GM23338 (cell line): ENCODE results near the gene SMYD3. TPM values are rescaled to one million over a fixed set of nuclear protein-coding genes. Genes with fewer than 3 reads are reported as not detected.
A peak's percentile ranks its signal among the peaks of the same experiment; 100 is the strongest.

Experiments
- ATAC-seq: fragments of 200-7000 bp; cut with Tn5 transposase; 3 replicates; pipeline ENCODE4 v1.9.1; 2020
- DNase-seq: peaks from one replicate; pipeline ENCODE4 v3.0.0-alpha.2; 2015; ENCODE audit warnings: low spot score
- H2AFZ ChIP-seq: fragments of 200-600 bp; sonication (generic); 2 replicates; pipeline ENCODE4 v1.8.0; 2016; ENCODE audit warnings: antibody characterized with exemption, mild to moderate bottlenecking, moderate library complexity
- H3F3A ChIP-seq: fragments of 200-600 bp; sonication (generic); replicated peaks from 2 replicates; pipeline ENCODE4 v1.8.0; 2017; ENCODE audit warnings: antibody characterized with exemption, mixed run types, low read depth
- H3K27ac ChIP-seq: fragments of 200-600 bp; sonication (generic); 2 replicates; pipeline ENCODE4 v1.6.1; 2016; ENCODE audit warnings: low read depth
- H3K27me3 ChIP-seq: fragments of 200-600 bp; sonication (generic); 2 replicates; pipeline ENCODE4 v1.8.0; 2016; ENCODE audit warnings: mild to moderate bottlenecking, mixed run types, moderate library complexity; ENCODE audit not compliant: insufficient read depth
- H3K36me3 ChIP-seq: fragments of 200-600 bp; sonication (generic); 2 replicates; pipeline ENCODE4 v1.8.0; 2016; ENCODE audit warnings: mild to moderate bottlenecking; ENCODE audit not compliant: insufficient read depth
- H3K4me1 ChIP-seq: fragments of 200-600 bp; sonication (generic); 2 replicates; pipeline ENCODE4 v1.8.0; 2016; ENCODE audit warnings: mild to moderate bottlenecking, moderate library complexity; ENCODE audit not compliant: insufficient read depth
- H3K4me2 ChIP-seq: fragments of 200-600 bp; sonication (generic); 2 replicates; pipeline ENCODE4 v1.7.1; 2017; ENCODE audit warnings: mixed run types
- H3K4me3 ChIP-seq: fragments of 200-600 bp; sonication (generic); 2 replicates; pipeline ENCODE4 v1.6.1; 2016; ENCODE audit warnings: mixed run types
- H3K79me2 ChIP-seq: fragments of 200-600 bp; sonication (generic); replicated peaks from 2 replicates; pipeline ENCODE4 v1.8.0; 2017; ENCODE audit warnings: mild to moderate bottlenecking; ENCODE audit not compliant: insufficient read depth
- H3K9me2 ChIP-seq: fragments of 200-600 bp; sonication (generic); 2 replicates; pipeline ENCODE4 v1.8.0; 2017; ENCODE audit not compliant: insufficient read depth
- H4K20me1 ChIP-seq: fragments of 200-600 bp; sonication (generic); replicated peaks from 2 replicates; pipeline ENCODE4 v1.8.0; 2017; ENCODE audit warnings: mild to moderate bottlenecking; ENCODE audit not compliant: insufficient read depth
- H3K27ac Mint-ChIP-seq: 2 replicates; pipeline ENCODE4 v1.8.0; 2020; ENCODE audit warnings: inconsistent platforms, mild to moderate bottlenecking, moderate library complexity, mixed read lengths
- H3K27me3 Mint-ChIP-seq: 3 replicates; pipeline ENCODE4 v1.8.0; 2022; ENCODE audit warnings: low read depth, mild to moderate bottlenecking, moderate library complexity, mixed read lengths, inconsistent platforms; ENCODE audit not compliant: insufficient read depth, poor library complexity
- H3K36me3 Mint-ChIP-seq: 3 replicates; pipeline ENCODE4 v1.8.0; 2021; ENCODE audit warnings: low read depth, mild to moderate bottlenecking, inconsistent platforms, moderate library complexity, mixed read lengths
- H3K4me1 Mint-ChIP-seq: 3 replicates; pipeline ENCODE4 v1.8.0; 2020; ENCODE audit warnings: mild to moderate bottlenecking, inconsistent platforms, mixed read lengths
- H3K4me3 Mint-ChIP-seq: 3 replicates; pipeline ENCODE4 v1.8.0; 2021; ENCODE audit warnings: moderate library complexity, mild to moderate bottlenecking, inconsistent platforms, mixed read lengths
- H3K9me3 Mint-ChIP-seq: 3 replicates; pipeline ENCODE4 v1.8.0; 2020; ENCODE audit warnings: moderate library complexity, mild to moderate bottlenecking, inconsistent platforms, mixed read lengths
- EZH2 ChIP-seq: fragments of 200-600 bp; sonication (generic); IDR thresholded peaks from one replicate; pipeline ENCODE4 v1.8.0; 2017; ENCODE audit warnings: antibody characterized with exemption, mild to moderate bottlenecking, low read depth; ENCODE audit not compliant: unreplicated experiment
- JUNB ChIP-seq: IDR thresholded peaks from one replicate; pipeline ENCODE4 v1.6.1; 2016; ENCODE audit warnings: antibody characterized with exemption; ENCODE audit not compliant: unreplicated experiment
- ZNF331 ChIP-seq: fragments of 250-450 bp; sonication (Bioruptor Pico); IDR thresholded peaks from 2 replicates; pipeline ENCODE4 v1.5.0; 2020; ENCODE audit warnings: low read depth, mild to moderate bottlenecking, moderate library complexity
- polyA plus RNA-seq: library from polyadenylated mRNA; unstranded; fragments of >200 nt; fragmentation: Nextera tagmentation; extraction: Ambion mirVana; gene quantifications from 2 replicates; pipeline ENCODE4 v1.2.1, GENCODE V29; 2016
- total RNA-seq: library from RNA; depleted of rRNA; stranded (reverse); fragments of >200 nt; shearing (Covaris generic); gene quantifications from 2 replicates; pipeline ENCODE4 v1.2.3, GENCODE V29; 2014
- TF ChIP-seq, protein P1 (sequence below), 2 experiments: fragments of 200-600 bp in 1 of 2; sonication (generic) in 1 of 2; conservative IDR thresholded peaks; 2 replicates each; pipeline versions ENCODE4 v1.5.1 to v1.6.1; 2016 to 2017; ENCODE audit warnings: antibody characterized with exemption in 2 of 2, low read depth in 2 of 2, mild to moderate bottlenecking in 2 of 2, moderate library complexity in 1 of 2

SMYD3 gene
- total and polyA plus RNA-seq, 2 experiments from 2014 or later = 31.8 to 34.4 TPM

DNA sequence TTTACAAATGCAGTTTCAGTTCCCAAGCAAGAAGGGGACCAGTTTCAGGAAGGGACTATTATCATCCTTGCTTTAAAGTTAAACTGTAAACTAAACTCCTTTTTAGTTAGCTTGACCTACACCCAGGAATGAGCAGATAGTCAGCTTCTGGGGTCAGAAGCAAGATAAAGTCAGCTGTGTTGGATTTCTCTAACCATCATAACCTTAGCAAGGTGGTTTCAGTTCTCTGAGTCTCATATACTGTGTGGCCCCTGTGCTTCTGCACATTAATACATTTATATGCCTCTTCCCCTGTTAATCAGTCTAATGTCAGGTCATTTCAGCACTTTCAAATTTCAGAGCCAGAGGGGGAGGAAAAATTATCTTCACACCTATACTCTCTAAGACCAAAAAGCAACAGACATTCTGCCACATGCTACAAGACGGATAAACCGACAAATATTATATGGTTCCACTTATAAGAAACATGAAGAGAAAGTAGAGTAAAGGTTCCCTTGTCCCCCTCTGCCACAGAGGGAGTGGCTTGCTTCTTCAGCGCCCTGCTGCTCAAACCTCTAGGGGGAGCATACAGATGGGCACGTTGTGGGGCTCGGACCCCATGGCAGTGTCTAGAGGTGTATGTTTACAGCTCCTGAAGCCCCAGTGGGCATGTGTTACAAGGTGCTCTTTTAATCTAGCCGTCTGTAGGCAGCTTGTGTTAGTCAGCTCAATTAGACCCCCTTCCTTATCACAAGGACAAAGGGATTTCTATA is 89.1 kb downstream of the SMYD3 start:
- Histone ChIP-seq H3K9me2 (no peaks in the 10 kb centered on the region), H3K4me2 (no peak overlapping the region), H2AFZ (no peak overlapping the region), H3K27ac (no peak overlapping the region), H3K4me3 (no peak overlapping the region), H4K20me1 (no peaks in the 10 kb centered on the region), H3K79me2 (peaks cover 8% of the 10 kb centered on the region; the same call in 1 of the 2 replicates), H3F3A (no peaks in the 10 kb centered on the region), H3K36me3 (no peaks in the 10 kb centered on the region), H3K27me3 (no peaks in the 10 kb centered on the region), H3K4me1 (no peaks in the 10 kb centered on the region)
- ATAC-seq (peak; percentile 77), DNase-seq (peak; percentile 28)
- H3K36me3 Mint-ChIP-seq = peaks cover 8% of the 10 kb centered on the region; the same call in 1 of the 3 replicates
- no peak overlapping the region for H3K27ac Mint-ChIP-seq
- no peaks in the 10 kb centered on the region; the same call in 2 of the 3 replicates for H3K4me1 Mint-ChIP-seq
- no peaks in the 10 kb centered on the region for H3K9me3 Mint-ChIP-seq
- peaks cover 1% of the 10 kb centered on the region for H3K27me3 Mint-ChIP-seq
- TF ChIP-seq, protein P1, sequence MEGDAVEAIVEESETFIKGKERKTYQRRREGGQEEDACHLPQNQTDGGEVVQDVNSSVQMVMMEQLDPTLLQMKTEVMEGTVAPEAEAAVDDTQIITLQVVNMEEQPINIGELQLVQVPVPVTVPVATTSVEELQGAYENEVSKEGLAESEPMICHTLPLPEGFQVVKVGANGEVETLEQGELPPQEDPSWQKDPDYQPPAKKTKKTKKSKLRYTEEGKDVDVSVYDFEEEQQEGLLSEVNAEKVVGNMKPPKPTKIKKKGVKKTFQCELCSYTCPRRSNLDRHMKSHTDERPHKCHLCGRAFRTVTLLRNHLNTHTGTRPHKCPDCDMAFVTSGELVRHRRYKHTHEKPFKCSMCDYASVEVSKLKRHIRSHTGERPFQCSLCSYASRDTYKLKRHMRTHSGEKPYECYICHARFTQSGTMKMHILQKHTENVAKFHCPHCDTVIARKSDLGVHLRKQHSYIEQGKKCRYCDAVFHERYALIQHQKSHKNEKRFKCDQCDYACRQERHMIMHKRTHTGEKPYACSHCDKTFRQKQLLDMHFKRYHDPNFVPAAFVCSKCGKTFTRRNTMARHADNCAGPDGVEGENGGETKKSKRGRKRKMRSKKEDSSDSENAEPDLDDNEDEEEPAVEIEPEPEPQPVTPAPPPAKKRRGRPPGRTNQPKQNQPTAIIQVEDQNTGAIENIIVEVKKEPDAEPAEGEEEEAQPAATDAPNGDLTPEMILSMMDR (conservative IDR thresholded peaks at IDR 0.05; ENCODE audit: low read depth in 2 of 2) = peak; percentile 42 to 46
- no peak for TF ChIP-seq EZH2
- no peak overlapping the region for H3K4me3 Mint-ChIP-seq

- Histone ChIP-seq H3F3A (no peaks in the 10 kb centered on the region), H3K4me3 (no peak overlapping the region), H3K27ac (no peak overlapping the region), H3K4me2 (no peak overlapping the region), H3K36me3 (no peaks in the 10 kb centered on the region), H3K79me2 (peaks cover 8% of the 10 kb centered on the region), H3K9me2 (no peaks in the 10 kb centered on the region), H3K27me3 (no peaks in the 10 kb centered on the region), H3K4me1 (no peaks in the 10 kb centered on the region), H2AFZ (no peak overlapping the region), H4K20me1 (no peaks in the 10 kb centered on the region)
- H3K9me3 Mint-ChIP-seq = no peaks in the 10 kb centered on the region
- TF ChIP-seq JUNB (no peak), ZNF331 (CRISPR knock-in tag) (no peak)
- TF ChIP-seq, protein P1 (conservative IDR thresholded peaks at IDR 0.05; ENCODE audit: low read depth in 2 of 2) = no peak
- ATAC-seq (no peak), DNase-seq (no peak)
- peaks cover 9% of the 10 kb centered on the region; the same call in 2 of the 3 replicates for H3K36me3 Mint-ChIP-seq
- no peaks in the 10 kb centered on the region; the same call in 2 of the 3 replicates for H3K4me1 Mint-ChIP-seq
- no peak overlapping the region for H3K27ac Mint-ChIP-seq
- peaks cover 1% of the 10 kb centered on the region for H3K27me3 Mint-ChIP-seq
- no peak overlapping the region for H3K4me3 Mint-ChIP-seq
These were observed 89.8 kb downstream of the SMYD3 start for GRCh38 chr1:246417152-246417812.
